C4-2B (cell line): ENCODE data around the gene IRAK3.
A peak's percentile ranks its signal among the peaks of the same experiment; 100 is the strongest.
"Not testable (repeated sequence)": the region's sequence is repeated elsewhere in the genome, so short reads cannot be mapped to it uniquely, and the experiment has no call there.

ENCODE experiments used
- H3K27ac ChIP-seq: fragments of 450-650 bp; 2 replicates; pipeline ENCODE4 v1.5.1; 2017
- CTCF ChIP-seq: fragments of 450-650 bp; conservative IDR thresholded peaks from 2 replicates; pipeline ENCODE4 v1.5.1; 2017; ENCODE audit warnings: mild to moderate bottlenecking
- ZFX ChIP-seq: fragments of 450-650 bp; IDR thresholded peaks from 2 replicates; pipeline ENCODE4 v1.6.1; 2017

The IRAK3 gene

GRCh38 chr12:66301944-66302826 is 113.2 kb downstream of the IRAK3 start, which contains the start of gene HELB:
HELB (plus strand) TSS chr12:66302493; CDS start chr12:66302604, 111 bp downstream.
- H3K27ac ChIP-seq = peak within 1 kb of the TSS; percentile 53
- no peak for TF ChIP-seq ZFX
- no peak for TF ChIP-seq CTCF

GRCh38 chr12:66302827-66303169 is 113.8 kb downstream of the IRAK3 start:
- peak overlapping the region; percentile 53 for H3K27ac ChIP-seq

GRCh38 chr12:66303316-66303804 is 114.3 kb downstream of the IRAK3 start:
- not testable (repeated sequence) for H3K27ac ChIP-seq

More at GRCh38 chr12:66302827-66303169, 113.8 kb downstream of the IRAK3 start:
- TF ChIP-seq CTCF (no peak), ZFX (no peak)
